WTC11 (cell line): ENCODE data around the gene KNG1. TPM values are rescaled to one million over a fixed set of nuclear protein-coding genes. Genes with fewer than 3 reads are reported as not detected.

Source experiments
- ATAC-seq: fragments of 200-7000 bp; cut with Tn5 transposase; 2 replicates; pipeline ENCODE4 v1.10.0; 2021; ENCODE audit warnings: mild to moderate bottlenecking, moderate library complexity
- CTCF ChIA-PET: fragments of 300-600 bp; sonication (Branson Sonifier 250); formaldehyde crosslinking; loops from one replicate; lab custom pipeline; 2021; ENCODE audit warnings: antibody characterized with exemption; lab: Charles Lee
- POLR2A ChIA-PET: fragments of 350-600 bp; sonication (Branson Sonifier 250); formaldehyde crosslinking; loops from one replicate; lab custom pipeline; 2021; ENCODE audit warnings: antibody characterized with exemption; lab: Charles Lee
- DNase-seq: peaks from one replicate; pipeline ENCODE4 v3.0.0; 2021; ENCODE audit warnings: low spot score
- H3K27ac Mint-ChIP-seq: 2 replicates; pipeline ENCODE4 v1.8.0; 2021; ENCODE audit warnings: mixed read lengths
- H3K27me3 Mint-ChIP-seq: 2 replicates; pipeline ENCODE4 v1.8.0; 2021; ENCODE audit warnings: low read depth, mild to moderate bottlenecking, moderate library complexity, mixed read lengths
- H3K36me3 Mint-ChIP-seq: 2 replicates; pipeline ENCODE4 v1.8.0; 2021; ENCODE audit warnings: mixed read lengths
- H3K4me1 Mint-ChIP-seq: 2 replicates; pipeline ENCODE4 v1.8.0; 2022; ENCODE audit warnings: mixed read lengths
- H3K4me3 Mint-ChIP-seq: 2 replicates; pipeline ENCODE4 v1.8.0; 2021; ENCODE audit warnings: mild to moderate bottlenecking, moderate library complexity, mixed read lengths
- H3K9me3 Mint-ChIP-seq: 2 replicates; pipeline ENCODE4 v1.8.0; 2021; ENCODE audit warnings: mixed read lengths
- E2F4 ChIP-seq: sonication (generic); formaldehyde crosslinking; IDR thresholded peaks from 2 replicates; pipeline ENCODE4 v1.8.1; 2022; ENCODE audit warnings: low read depth, mild to moderate bottlenecking, moderate library complexity, missing genetic modification reagents, borderline replicate concordance
- FOXP1 ChIP-seq: sonication (generic); formaldehyde crosslinking; IDR thresholded peaks from 2 replicates; pipeline ENCODE4 v1.8.0; 2022; ENCODE audit warnings: missing genetic modification reagents, mild to moderate bottlenecking, moderate library complexity, borderline replicate concordance
- GABPB1 ChIP-seq: sonication (generic); formaldehyde crosslinking; IDR thresholded peaks from 2 replicates; pipeline ENCODE4 v1.8.1; 2023; ENCODE audit warnings: mild to moderate bottlenecking, missing genetic modification reagents
- IRF1 ChIP-seq: sonication (generic); formaldehyde crosslinking; IDR thresholded peaks from 2 replicates; pipeline ENCODE4 v1.8.0; 2023; ENCODE audit warnings: missing genetic modification reagents
- NFATC4 ChIP-seq: fragments of 250-450 bp; sonication (Bioruptor Pico); IDR thresholded peaks from 2 replicates; pipeline ENCODE4 v1.9.0; 2021; ENCODE audit warnings: mild to moderate bottlenecking
- PREB ChIP-seq: sonication (generic); formaldehyde crosslinking; IDR thresholded peaks from 2 replicates; pipeline ENCODE4 v1.8.1; 2022; ENCODE audit warnings: mild to moderate bottlenecking, missing genetic modification reagents, moderate library complexity, borderline replicate concordance
- RELA ChIP-seq: sonication (generic); formaldehyde crosslinking; IDR thresholded peaks from 2 replicates; pipeline ENCODE4 v1.8.1; 2022; ENCODE audit warnings: missing genetic modification reagents, mild to moderate bottlenecking, borderline replicate concordance
- STAT6 ChIP-seq: sonication (generic); formaldehyde crosslinking; conservative IDR thresholded peaks from 2 replicates; pipeline ENCODE4 v1.8.1; 2023; ENCODE audit warnings: mild to moderate bottlenecking, low read depth, missing genetic modification reagents, moderate library complexity
- ZNF671 ChIP-seq: fragments of 250-450 bp; sonication (Bioruptor Pico); IDR thresholded peaks from 2 replicates; pipeline ENCODE4 v1.8.0; 2021; ENCODE audit warnings: mild to moderate bottlenecking
- total RNA-seq: library from RNA; stranded (reverse); gene quantifications from 3 replicates; pipeline ENCODE4 v1.2.3, GENCODE V29; 2021
- TF ChIP-seq, protein P1 (sequence below): sonication (generic); formaldehyde crosslinking; IDR thresholded peaks from 2 replicates; pipeline ENCODE4 v1.8.0; 2022; ENCODE audit warnings: missing genetic modification reagents
- TF ChIP-seq, protein P2 (sequence below): sonication (generic); formaldehyde crosslinking; IDR thresholded peaks from 2 replicates; pipeline ENCODE4 v1.8.1; 2023; ENCODE audit warnings: mild to moderate bottlenecking, missing genetic modification reagents, borderline replicate concordance
- TF ChIP-seq, protein P3 (sequence below): sonication (generic); formaldehyde crosslinking; IDR thresholded peaks from 2 replicates; pipeline ENCODE4 v1.8.1; 2022; ENCODE audit warnings: low read depth, missing genetic modification reagents, borderline replicate concordance

The KNG1 gene
- total RNA-seq, 1 experiment from 2014 or later: 0.13 TPM

DNA sequence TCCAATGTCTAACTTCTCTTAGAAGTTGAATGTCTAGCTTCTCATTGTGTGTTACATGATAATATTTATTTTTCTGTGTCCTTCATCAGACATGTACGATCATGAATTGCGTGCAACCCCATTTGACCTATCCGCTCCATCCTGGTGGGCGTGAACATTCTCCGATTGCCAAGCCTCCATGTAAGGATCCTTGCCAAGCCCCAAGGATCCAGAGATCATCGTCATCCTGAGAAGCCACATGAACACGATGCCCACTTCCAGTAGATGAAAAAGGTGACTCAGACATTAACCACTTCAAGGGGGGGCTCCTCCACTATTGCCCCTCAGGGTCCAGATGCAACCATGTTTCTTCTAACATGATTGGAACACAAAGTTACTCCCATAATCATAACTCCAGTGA is 25.5 kb upstream of the KNG1 start (continued):
- no peak for TF ChIP-seq STAT6 (CRISPR knock-in tag)
- TF ChIP-seq IRF1 (CRISPR knock-in tag): no peak
- TF ChIP-seq GABPB1 (CRISPR knock-in tag): no peak

GRCh38 chr3:186693843-186694242 is 23.3 kb upstream of the KNG1 start:
- 0 out of 2 replicates have a peak, but pooled peaks cover 6% of the 10 kb centered on the region for H3K4me1 Mint-ChIP-seq
- no peaks in the 10 kb centered on the region for H3K27me3 Mint-ChIP-seq
- H3K36me3 Mint-ChIP-seq: no peaks in the 10 kb centered on the region
- H3K27ac Mint-ChIP-seq: no peak overlapping the region
- DNase-seq: no peak
- POLR2A ChIA-PET: no interaction called here
- CTCF ChIA-PET: no interaction called here
- peaks cover 10% of the 10 kb centered on the region for H3K9me3 Mint-ChIP-seq
- TF ChIP-seq, protein P1, sequence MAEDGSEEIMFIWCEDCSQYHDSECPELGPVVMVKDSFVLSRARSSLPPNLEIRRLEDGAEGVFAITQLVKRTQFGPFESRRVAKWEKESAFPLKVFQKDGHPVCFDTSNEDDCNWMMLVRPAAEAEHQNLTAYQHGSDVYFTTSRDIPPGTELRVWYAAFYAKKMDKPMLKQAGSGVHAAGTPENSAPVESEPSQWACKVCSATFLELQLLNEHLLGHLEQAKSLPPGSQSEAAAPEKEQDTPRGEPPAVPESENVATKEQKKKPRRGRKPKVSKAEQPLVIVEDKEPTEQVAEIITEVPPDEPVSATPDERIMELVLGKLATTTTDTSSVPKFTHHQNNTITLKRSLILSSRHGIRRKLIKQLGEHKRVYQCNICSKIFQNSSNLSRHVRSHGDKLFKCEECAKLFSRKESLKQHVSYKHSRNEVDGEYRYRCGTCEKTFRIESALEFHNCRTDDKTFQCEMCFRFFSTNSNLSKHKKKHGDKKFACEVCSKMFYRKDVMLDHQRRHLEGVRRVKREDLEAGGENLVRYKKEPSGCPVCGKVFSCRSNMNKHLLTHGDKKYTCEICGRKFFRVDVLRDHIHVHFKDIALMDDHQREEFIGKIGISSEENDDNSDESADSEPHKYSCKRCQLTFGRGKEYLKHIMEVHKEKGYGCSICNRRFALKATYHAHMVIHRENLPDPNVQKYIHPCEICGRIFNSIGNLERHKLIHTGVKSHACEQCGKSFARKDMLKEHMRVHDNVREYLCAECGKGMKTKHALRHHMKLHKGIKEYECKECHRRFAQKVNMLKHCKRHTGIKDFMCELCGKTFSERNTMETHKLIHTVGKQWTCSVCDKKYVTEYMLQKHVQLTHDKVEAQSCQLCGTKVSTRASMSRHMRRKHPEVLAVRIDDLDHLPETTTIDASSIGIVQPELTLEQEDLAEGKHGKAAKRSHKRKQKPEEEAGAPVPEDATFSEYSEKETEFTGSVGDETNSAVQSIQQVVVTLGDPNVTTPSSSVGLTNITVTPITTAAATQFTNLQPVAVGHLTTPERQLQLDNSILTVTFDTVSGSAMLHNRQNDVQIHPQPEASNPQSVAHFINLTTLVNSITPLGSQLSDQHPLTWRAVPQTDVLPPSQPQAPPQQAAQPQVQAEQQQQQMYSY (CRISPR knock-in tag): no peak
- TF ChIP-seq, protein P2, sequence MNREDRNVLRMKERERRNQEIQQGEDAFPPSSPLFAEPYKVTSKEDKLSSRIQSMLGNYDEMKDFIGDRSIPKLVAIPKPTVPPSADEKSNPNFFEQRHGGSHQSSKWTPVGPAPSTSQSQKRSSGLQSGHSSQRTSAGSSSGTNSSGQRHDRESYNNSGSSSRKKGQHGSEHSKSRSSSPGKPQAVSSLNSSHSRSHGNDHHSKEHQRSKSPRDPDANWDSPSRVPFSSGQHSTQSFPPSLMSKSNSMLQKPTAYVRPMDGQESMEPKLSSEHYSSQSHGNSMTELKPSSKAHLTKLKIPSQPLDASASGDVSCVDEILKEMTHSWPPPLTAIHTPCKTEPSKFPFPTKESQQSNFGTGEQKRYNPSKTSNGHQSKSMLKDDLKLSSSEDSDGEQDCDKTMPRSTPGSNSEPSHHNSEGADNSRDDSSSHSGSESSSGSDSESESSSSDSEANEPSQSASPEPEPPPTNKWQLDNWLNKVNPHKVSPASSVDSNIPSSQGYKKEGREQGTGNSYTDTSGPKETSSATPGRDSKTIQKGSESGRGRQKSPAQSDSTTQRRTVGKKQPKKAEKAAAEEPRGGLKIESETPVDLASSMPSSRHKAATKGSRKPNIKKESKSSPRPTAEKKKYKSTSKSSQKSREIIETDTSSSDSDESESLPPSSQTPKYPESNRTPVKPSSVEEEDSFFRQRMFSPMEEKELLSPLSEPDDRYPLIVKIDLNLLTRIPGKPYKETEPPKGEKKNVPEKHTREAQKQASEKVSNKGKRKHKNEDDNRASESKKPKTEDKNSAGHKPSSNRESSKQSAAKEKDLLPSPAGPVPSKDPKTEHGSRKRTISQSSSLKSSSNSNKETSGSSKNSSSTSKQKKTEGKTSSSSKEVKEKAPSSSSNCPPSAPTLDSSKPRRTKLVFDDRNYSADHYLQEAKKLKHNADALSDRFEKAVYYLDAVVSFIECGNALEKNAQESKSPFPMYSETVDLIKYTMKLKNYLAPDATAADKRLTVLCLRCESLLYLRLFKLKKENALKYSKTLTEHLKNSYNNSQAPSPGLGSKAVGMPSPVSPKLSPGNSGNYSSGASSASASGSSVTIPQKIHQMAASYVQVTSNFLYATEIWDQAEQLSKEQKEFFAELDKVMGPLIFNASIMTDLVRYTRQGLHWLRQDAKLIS (CRISPR knock-in tag): no peak
- TF ChIP-seq FOXP1 (CRISPR knock-in tag) (no peak), PREB (CRISPR knock-in tag) (no peak)
- H3K4me3 Mint-ChIP-seq: no peak overlapping the region
- ATAC-seq: no peak

GRCh38 chr3:186694288-186695032 is 22.7 kb upstream of the KNG1 start:
- CTCF ChIA-PET: no interaction called here
- DNase-seq (no peak), ATAC-seq (peak; percentile 57; the same call in 1 of the 2 replicates)
- peaks cover 10% of the 10 kb centered on the region for H3K9me3 Mint-ChIP-seq
- POLR2A ChIA-PET: no interaction called here
- H3K27ac Mint-ChIP-seq: no peak overlapping the region
- TF ChIP-seq E2F4: no peak
- TF ChIP-seq NFATC4 (CRISPR knock-in tag): no peak
- TF ChIP-seq RELA: no peak
- no peak for TF ChIP-seq ZNF671 (CRISPR knock-in tag)
- TF ChIP-seq, protein P3, sequence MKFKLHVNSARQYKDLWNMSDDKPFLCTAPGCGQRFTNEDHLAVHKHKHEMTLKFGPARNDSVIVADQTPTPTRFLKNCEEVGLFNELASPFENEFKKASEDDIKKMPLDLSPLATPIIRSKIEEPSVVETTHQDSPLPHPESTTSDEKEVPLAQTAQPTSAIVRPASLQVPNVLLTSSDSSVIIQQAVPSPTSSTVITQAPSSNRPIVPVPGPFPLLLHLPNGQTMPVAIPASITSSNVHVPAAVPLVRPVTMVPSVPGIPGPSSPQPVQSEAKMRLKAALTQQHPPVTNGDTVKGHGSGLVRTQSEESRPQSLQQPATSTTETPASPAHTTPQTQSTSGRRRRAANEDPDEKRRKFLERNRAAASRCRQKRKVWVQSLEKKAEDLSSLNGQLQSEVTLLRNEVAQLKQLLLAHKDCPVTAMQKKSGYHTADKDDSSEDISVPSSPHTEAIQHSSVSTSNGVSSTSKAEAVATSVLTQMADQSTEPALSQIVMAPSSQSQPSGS: no peak
- TF ChIP-seq GABPB1 (CRISPR knock-in tag): no peak
- no peaks in the 10 kb centered on the region for H3K36me3 Mint-ChIP-seq
- no peak overlapping the region for H3K4me3 Mint-ChIP-seq
- H3K27me3 Mint-ChIP-seq: no peaks in the 10 kb centered on the region
- 0 out of 2 replicates have a peak, but pooled peaks cover 6% of the 10 kb centered on the region for H3K4me1 Mint-ChIP-seq
